Liver (tissue), 2 donors: ENCODE measurements around the gene DOCK11.

Experiments used
- HNF4G ChIP-seq: IDR thresholded peaks from 2 replicates; pipeline ENCODE4 v1.6.1; 2016; ENCODE audit warnings: antibody characterized with exemption
- RAD21 ChIP-seq, 2 donors: IDR thresholded peaks; 2 replicates each; pipeline ENCODE4 v1.6.1; 2016; ENCODE audit warnings: antibody characterized with exemption in 2 of 2, mild to moderate bottlenecking in 2 of 2
- RXRA ChIP-seq, 2 donors: IDR thresholded peaks; 2 replicates each; pipeline ENCODE4 v1.6.1; 2017 to 2018; ENCODE audit warnings: antibody characterized with exemption in 2 of 2, mild to moderate bottlenecking in 1 of 2
- TF ChIP-seq, protein P1 (sequence below): IDR thresholded peaks from 2 replicates; pipeline ENCODE4 v1.6.1; 2016; ENCODE audit warnings: antibody characterized with exemption
- donor health status: healthy.

DNA sequence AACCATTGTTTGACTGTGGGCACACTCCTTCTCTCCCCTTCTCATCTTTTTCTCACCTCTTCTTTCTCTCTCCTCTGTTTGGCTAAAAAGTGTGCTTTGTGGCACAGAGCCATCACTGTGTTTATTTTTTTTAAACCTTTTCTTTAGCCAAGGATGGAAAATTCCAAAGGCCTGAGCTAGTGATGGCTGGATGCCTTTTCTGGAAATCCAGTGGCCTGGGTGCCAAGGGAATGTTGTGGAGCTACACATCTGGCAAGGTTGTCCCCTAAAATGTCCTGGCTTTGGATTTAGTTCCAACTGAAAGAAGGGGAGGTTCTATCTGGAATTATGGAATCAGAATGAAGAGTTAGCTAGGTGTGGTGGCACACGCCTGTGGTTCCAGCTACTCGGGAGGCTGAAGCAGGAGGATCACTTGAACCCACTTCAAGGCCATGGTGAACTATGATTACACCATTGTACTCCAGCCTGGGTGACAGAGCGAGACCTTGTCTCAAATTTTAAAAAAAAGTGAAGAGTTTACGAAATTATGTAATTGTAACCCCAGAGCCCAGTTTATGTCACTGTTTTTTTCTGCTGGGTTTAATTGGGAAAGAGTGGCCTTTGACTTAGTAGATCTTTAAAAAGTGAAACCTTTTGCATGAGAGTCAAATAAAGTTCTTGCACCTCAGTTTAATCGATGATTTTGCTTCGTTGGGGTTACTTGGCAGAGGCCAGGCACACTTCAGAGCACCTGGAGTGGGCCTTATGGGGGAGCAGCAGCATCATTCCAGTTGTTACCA is 17.7 kb downstream of the DOCK11 start:
- TF ChIP-seq RXRA (IDR thresholded peaks at IDR 0.05) (peak in 1 of 2 donors; percentile 81), HNF4G (peak; percentile 12), RAD21 (IDR thresholded peaks at IDR 0.05) (no peak)
- TF ChIP-seq, protein P1, sequence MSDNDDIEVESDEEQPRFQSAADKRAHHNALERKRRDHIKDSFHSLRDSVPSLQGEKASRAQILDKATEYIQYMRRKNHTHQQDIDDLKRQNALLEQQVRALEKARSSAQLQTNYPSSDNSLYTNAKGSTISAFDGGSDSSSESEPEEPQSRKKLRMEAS, result no peak
